Choroid plexus epithelial cell (primary cell): ENCODE data around the gene MEF2A.
A peak's percentile ranks its signal among the peaks of the same experiment; 100 is the strongest.

Experiments used
- DNase-seq: peaks from one replicate; pipeline ENCODE4 v3.0.0-alpha.2; 2010; ENCODE audit warnings: low read depth
- H3K4me3 ChIP-seq: 2 replicates; pipeline ENCODE4 v1.5.1; 2011; ENCODE audit warnings: low read depth, mild to moderate bottlenecking, control low read depth, low read length, moderate library complexity
- CTCF ChIP-seq: conservative IDR thresholded peaks from 2 replicates; pipeline ENCODE4 v1.5.1; 2011; ENCODE audit warnings: low read depth, mild to moderate bottlenecking, control low read depth, inconsistent platforms, low read length, moderate library complexity

Gene MEF2A

GRCh38 chr15:99692825-99693224, 127.0 kb downstream of the MEF2A start:
- H3K4me3 ChIP-seq: no peak overlapping the region
- TF ChIP-seq CTCF: no peak
- DNase-seq: no peak

- TF ChIP-seq CTCF: no peak
Observed at GRCh38 chr15:99696096-99696495, 130.3 kb downstream of the MEF2A start.

GRCh38 chr15:99702895-99703602, 137.3 kb downstream of the MEF2A start:
- H3K4me3 ChIP-seq: no peak overlapping the region
- no peak for TF ChIP-seq CTCF
- DNase-seq: peak; percentile 69

More at GRCh38 chr15:99696096-99696495, 130.3 kb downstream of the MEF2A start:
- no peak for DNase-seq
- no peak overlapping the region for H3K4me3 ChIP-seq

- DNase-seq: peak; percentile 96
- H3K4me3 ChIP-seq: no peak overlapping the region
- TF ChIP-seq CTCF: peak; percentile 63
Observed at GRCh38 chr15:99703603-99704443, 138.0 kb downstream of the MEF2A start.

- DNase-seq: peak; percentile 97
Observed at GRCh38 chr15:99704444-99704838, 138.7 kb downstream of the MEF2A start.

GRCh38 chr15:99706557-99707303, 140.9 kb downstream of the MEF2A start:
- no peak for TF ChIP-seq CTCF
- peak; percentile 26 for DNase-seq
- H3K4me3 ChIP-seq: no peak overlapping the region

More at GRCh38 chr15:99704444-99704838, 138.7 kb downstream of the MEF2A start:
- no peak overlapping the region for H3K4me3 ChIP-seq
- peak; percentile 77 for TF ChIP-seq CTCF
